Measurements from ENCODE around the gene CGN.

- TF ChIP-seq, protein P1, sequence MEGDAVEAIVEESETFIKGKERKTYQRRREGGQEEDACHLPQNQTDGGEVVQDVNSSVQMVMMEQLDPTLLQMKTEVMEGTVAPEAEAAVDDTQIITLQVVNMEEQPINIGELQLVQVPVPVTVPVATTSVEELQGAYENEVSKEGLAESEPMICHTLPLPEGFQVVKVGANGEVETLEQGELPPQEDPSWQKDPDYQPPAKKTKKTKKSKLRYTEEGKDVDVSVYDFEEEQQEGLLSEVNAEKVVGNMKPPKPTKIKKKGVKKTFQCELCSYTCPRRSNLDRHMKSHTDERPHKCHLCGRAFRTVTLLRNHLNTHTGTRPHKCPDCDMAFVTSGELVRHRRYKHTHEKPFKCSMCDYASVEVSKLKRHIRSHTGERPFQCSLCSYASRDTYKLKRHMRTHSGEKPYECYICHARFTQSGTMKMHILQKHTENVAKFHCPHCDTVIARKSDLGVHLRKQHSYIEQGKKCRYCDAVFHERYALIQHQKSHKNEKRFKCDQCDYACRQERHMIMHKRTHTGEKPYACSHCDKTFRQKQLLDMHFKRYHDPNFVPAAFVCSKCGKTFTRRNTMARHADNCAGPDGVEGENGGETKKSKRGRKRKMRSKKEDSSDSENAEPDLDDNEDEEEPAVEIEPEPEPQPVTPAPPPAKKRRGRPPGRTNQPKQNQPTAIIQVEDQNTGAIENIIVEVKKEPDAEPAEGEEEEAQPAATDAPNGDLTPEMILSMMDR (IDR thresholded peaks at IDR 0.05): no peak
- TF ChIP-seq POLR2A (IDR thresholded peaks at IDR 0.05): no peak
Observed at GRCh38 chr1:151585622-151586021, 74.4 kb downstream of the CGN start.
